ENCODE results near the gene FOXR1.
A peak's percentile ranks its signal among the peaks of the same experiment; 100 is the strongest.

The FOXR1 gene

DNA sequence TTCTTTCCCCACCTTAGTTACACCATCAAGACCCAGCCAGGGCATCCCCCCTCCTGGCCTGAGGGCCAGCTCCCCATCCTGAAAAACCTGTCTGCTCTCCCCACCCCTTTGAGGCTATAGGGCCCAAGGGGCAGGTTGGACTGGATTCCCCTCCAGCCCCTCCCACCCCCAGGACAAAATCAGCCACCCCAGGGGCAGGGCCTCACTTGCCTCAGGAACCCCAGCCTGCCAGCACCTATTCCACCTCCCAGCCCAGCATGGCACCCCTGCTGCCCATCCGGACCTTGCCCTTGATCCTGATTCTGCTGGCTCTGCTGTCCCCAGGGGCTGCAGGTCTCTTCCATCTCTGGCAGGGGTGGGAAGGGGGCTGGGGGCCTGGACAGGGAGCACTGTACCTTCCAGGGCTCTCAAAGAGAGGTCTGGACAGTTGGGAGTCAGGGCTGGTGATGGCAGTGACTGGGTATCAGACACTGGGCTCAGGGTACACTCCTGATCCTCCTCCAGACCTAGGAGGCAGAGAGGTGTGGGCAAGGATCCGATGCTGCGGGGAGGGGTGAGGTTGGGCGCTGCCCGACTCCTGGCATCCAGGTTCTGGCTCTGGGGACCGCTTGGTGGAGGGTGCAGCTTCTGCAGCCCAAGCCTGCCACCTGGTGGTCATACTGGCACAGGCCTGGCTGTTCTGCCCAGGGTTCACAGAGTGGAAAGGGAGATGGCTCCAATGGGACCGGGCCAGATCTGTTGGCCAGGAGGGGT, 15.3 kb upstream of the FOXR1 start, which contains the start of gene UPK2:
Gene UPK2 (plus strand): TSS at position 205 of the 753 bp plus-strand sequence. CDS start 53 bp downstream, at position 258.
- Histone ChIP-seq H3K36me3 (ENCODE audit: control insufficient read depth, insufficient read depth, low read length) (no peaks in the 10 kb centered on the region), H3K18ac (ENCODE audit: low read length) (no peak within 1 kb of the TSS), H3K4me2 (ENCODE audit: low read length) (no peak within 1 kb of the TSS), H3K4me3 (ENCODE audit: low read length) (no peak within 1 kb of the TSS), H2BK5ac (ENCODE audit: low read length) (no peak within 1 kb of the TSS), H4K5ac (ENCODE audit: low read length) (no peak within 1 kb of the TSS), H3K9ac (ENCODE audit: low read length) (no peak within 1 kb of the TSS), H3K27ac (ENCODE audit: low read depth, low read length) (no peak within 1 kb of the TSS), H2AK5ac (ENCODE audit: low read length) (no peak within 1 kb of the TSS), H3K4me1 (ENCODE audit: control insufficient read depth, low read depth, low read length) (no peaks in the 10 kb centered on the region), H3K4ac (ENCODE audit: low read depth, low read length) (no peak within 1 kb of the TSS), H4K8ac (ENCODE audit: low read depth, low read length) (no peak within 1 kb of the TSS), H2BK15ac (replicated peaks; ENCODE audit: low read depth) (no peak within 1 kb of the TSS), H3K79me1 (ENCODE audit: low read length) (no peaks in the 10 kb centered on the region), H3K23ac (ENCODE audit: low read length) (no peak within 1 kb of the TSS), H3K79me2 (ENCODE audit: control insufficient read depth, insufficient read depth, low read length) (no peaks in the 10 kb centered on the region), H3K56ac (ENCODE audit: low read length) (peak within 1 kb of the TSS; percentile 12), H2BK120ac (ENCODE audit: low read depth, low read length) (no peak within 1 kb of the TSS), H3K27me3 (ENCODE audit: insufficient read depth, low read length, poor library complexity) (no peaks in the 10 kb centered on the region)
- no CpG with 5 or more reads among the region's 7 CpGs for WGBS (ENCODE audit: extremely low coverage, insufficient coverage, low lambda C conversion rate)
- peak; percentile 86 for DNase-seq

DNA sequence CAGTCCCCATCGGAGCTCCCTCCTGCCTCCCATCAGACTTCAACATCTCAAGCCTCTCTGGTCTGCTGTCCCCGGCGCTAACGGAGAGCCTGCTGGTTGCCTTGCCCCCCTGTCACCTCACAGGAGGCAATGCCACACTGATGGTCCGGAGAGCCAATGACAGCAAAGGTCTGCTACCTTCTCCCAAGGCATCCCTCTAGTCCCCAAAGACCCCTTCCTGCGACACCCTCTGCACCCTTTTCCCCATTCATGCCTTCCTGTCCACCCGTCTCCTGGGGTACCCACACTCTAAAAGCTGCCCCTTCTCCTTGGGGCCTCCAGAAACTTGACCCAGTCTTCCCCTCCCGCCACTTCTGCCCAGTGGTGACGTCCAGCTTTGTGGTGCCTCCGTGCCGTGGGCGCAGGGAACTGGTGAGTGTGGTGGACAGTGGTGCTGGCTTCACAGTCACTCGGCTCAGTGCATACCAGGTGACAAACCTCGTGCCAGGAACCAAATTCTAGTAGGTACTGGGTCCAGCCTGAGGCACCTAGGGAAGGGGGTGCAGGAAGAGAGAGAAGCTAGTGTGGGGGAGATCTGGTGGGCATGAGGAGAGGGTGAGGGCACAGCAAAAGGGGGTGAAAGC, 14.6 kb upstream of the FOXR1 start:
- WGBS (ENCODE audit: extremely low coverage, insufficient coverage, low lambda C conversion rate), result no CpG with 5 or more reads among the region's 14 CpGs
- Histone ChIP-seq H3K27ac (ENCODE audit: low read depth, low read length) (no peak overlapping the region), H4K5ac (ENCODE audit: low read length) (no peak overlapping the region), H3K4me1 (ENCODE audit: control insufficient read depth, low read depth, low read length) (no peaks in the 10 kb centered on the region), H2BK15ac (replicated peaks; ENCODE audit: low read depth) (no peak overlapping the region), H3K18ac (ENCODE audit: low read length) (no peak overlapping the region), H3K56ac (ENCODE audit: low read length) (peak overlapping the region; percentile 12), H3K4me2 (ENCODE audit: low read length) (no peak overlapping the region), H3K79me2 (ENCODE audit: control insufficient read depth, insufficient read depth, low read length) (no peaks in the 10 kb centered on the region), H3K4ac (ENCODE audit: low read depth, low read length) (no peak overlapping the region), H2AK5ac (ENCODE audit: low read length) (no peak overlapping the region), H2BK120ac (ENCODE audit: low read depth, low read length) (no peak overlapping the region), H2BK5ac (ENCODE audit: low read length) (no peak overlapping the region), H3K23ac (ENCODE audit: low read length) (no peak overlapping the region), H3K4me3 (ENCODE audit: low read length) (no peak overlapping the region), H4K8ac (ENCODE audit: low read depth, low read length) (no peak overlapping the region), H3K9ac (ENCODE audit: low read length) (no peak overlapping the region), H3K36me3 (ENCODE audit: control insufficient read depth, insufficient read depth, low read length) (no peaks in the 10 kb centered on the region), H3K79me1 (ENCODE audit: low read length) (no peaks in the 10 kb centered on the region), H3K27me3 (ENCODE audit: insufficient read depth, low read length, poor library complexity) (no peaks in the 10 kb centered on the region)
- no peak for DNase-seq

DNA sequence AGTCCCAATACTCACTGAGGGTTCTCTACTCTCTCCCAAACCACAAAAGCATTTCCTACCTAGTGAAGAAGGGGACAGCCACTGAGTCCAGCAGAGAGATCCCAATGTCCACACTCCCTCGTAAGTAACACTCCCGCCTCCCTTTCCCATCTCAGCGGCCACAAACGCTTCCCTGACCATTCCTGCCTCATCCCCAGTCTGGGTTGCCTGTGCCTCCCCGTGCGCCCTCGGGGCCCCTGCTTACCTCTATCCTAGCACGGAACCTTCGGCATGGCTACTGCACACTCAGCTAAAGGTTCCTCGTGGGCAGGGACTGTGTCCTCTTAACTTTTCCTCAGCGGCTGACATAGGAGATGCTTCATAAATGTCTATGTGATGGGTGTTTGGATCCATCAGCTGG, 14.0 kb upstream of the FOXR1 start:
- no peak overlapping the region for H3K56ac ChIP-seq (ENCODE audit: low read length)
- WGBS (ENCODE audit: extremely low coverage, insufficient coverage, low lambda C conversion rate), result no CpG with 5 or more reads among the region's 11 CpGs

DNA sequence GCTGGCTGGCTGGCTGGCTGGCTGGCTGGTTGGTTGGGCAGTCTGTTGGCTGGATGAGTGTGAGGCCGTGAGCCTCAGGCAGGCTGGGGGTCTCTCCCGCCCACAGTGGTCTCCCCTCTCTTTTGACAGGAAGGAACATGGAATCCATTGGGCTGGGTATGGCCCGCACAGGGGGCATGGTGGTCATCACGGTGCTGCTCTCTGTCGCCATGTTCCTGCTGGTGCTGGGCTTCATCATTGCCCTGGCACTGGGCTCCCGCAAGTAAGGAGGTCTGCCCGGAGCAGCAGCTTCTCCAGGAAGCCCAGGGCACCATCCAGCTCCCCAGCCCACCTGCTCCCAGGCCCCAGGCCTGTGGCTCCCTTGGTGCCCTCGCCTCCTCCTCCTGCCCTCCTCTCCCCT, 13.6 kb upstream of the FOXR1 start:
- Histone ChIP-seq H2BK15ac (replicated peaks; ENCODE audit: low read depth) (no peak overlapping the region), H3K9ac (ENCODE audit: low read length) (no peak overlapping the region), H3K79me1 (ENCODE audit: low read length) (no peaks in the 10 kb centered on the region), H3K4ac (ENCODE audit: low read depth, low read length) (no peak overlapping the region), H4K5ac (ENCODE audit: low read length) (no peak overlapping the region), H4K8ac (ENCODE audit: low read depth, low read length) (no peak overlapping the region), H2BK120ac (ENCODE audit: low read depth, low read length) (no peak overlapping the region), H3K27ac (ENCODE audit: low read depth, low read length) (no peak overlapping the region), H3K23ac (ENCODE audit: low read length) (no peak overlapping the region), H3K36me3 (ENCODE audit: control insufficient read depth, insufficient read depth, low read length) (no peaks in the 10 kb centered on the region), H3K4me1 (ENCODE audit: control insufficient read depth, low read depth, low read length) (no peaks in the 10 kb centered on the region), H3K79me2 (ENCODE audit: control insufficient read depth, insufficient read depth, low read length) (no peaks in the 10 kb centered on the region), H3K4me2 (ENCODE audit: low read length) (no peak overlapping the region), H2AK5ac (ENCODE audit: low read length) (no peak overlapping the region), H3K4me3 (ENCODE audit: low read length) (no peak overlapping the region), H3K56ac (ENCODE audit: low read length) (no peak overlapping the region), H3K27me3 (ENCODE audit: insufficient read depth, low read length, poor library complexity) (no peaks in the 10 kb centered on the region), H3K18ac (ENCODE audit: low read length) (no peak overlapping the region), H2BK5ac (ENCODE audit: low read length) (no peak overlapping the region)
- no peak for DNase-seq
- WGBS (ENCODE audit: extremely low coverage, insufficient coverage, low lambda C conversion rate), result no CpG with 5 or more reads among the region's 8 CpGs

More for the DNA sequence above, 14.0 kb upstream of the FOXR1 start:
- no peaks in the 10 kb centered on the region for H3K79me2 ChIP-seq (ENCODE audit: control insufficient read depth, insufficient read depth, low read length)
- no peaks in the 10 kb centered on the region for H3K27me3 ChIP-seq (ENCODE audit: insufficient read depth, low read length, poor library complexity)
- H3K4me1 ChIP-seq (ENCODE audit: control insufficient read depth, low read depth, low read length), result no peaks in the 10 kb centered on the region
- no peak overlapping the region for H2BK15ac ChIP-seq (replicated peaks; ENCODE audit: low read depth)
- H3K4ac ChIP-seq (ENCODE audit: low read depth, low read length), result no peak overlapping the region
- no peak for DNase-seq
- H3K36me3 ChIP-seq (ENCODE audit: control insufficient read depth, insufficient read depth, low read length), result no peaks in the 10 kb centered on the region
- no peak overlapping the region for H2AK5ac ChIP-seq (ENCODE audit: low read length)
- no peak overlapping the region for H3K9ac ChIP-seq (ENCODE audit: low read length)
- H3K27ac ChIP-seq (ENCODE audit: low read depth, low read length), result no peak overlapping the region
- H2BK120ac ChIP-seq (ENCODE audit: low read depth, low read length), result no peak overlapping the region
- H2BK5ac ChIP-seq (ENCODE audit: low read length), result no peak overlapping the region
- no peak overlapping the region for H3K23ac ChIP-seq (ENCODE audit: low read length)
- H4K5ac ChIP-seq (ENCODE audit: low read length), result no peak overlapping the region
- no peak overlapping the region for H3K18ac ChIP-seq (ENCODE audit: low read length)
- H3K4me2 ChIP-seq (ENCODE audit: low read length), result no peak overlapping the region
- H3K79me1 ChIP-seq (ENCODE audit: low read length), result no peaks in the 10 kb centered on the region
- no peak overlapping the region for H3K4me3 ChIP-seq (ENCODE audit: low read length)
- H4K8ac ChIP-seq (ENCODE audit: low read depth, low read length), result no peak overlapping the region

DNA sequence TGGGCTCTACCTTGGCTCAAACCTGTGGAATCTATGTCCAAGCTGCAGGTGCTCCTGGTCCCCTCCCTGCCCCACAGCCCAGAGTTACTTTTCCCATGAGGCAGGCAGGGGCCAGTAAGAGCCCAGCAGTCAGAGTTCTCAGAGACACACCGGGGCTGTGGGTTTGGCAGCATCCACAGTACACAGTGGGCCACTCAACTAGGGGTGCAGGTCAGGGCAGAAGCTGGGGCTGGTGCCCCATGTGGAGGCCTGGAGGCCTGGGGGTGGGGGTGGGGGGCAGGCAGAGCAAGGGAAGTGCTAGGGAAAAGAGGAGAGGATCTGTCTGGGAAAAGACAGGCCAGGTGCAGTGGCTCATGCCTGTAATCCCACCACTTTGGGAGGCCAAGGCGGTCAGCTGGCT, 13.0 kb upstream of the FOXR1 start:
- Histone ChIP-seq H3K18ac (ENCODE audit: low read length) (no peak overlapping the region), H3K27me3 (ENCODE audit: insufficient read depth, low read length, poor library complexity) (no peaks in the 10 kb centered on the region), H2BK120ac (ENCODE audit: low read depth, low read length) (no peak overlapping the region), H3K79me1 (ENCODE audit: low read length) (no peaks in the 10 kb centered on the region), H3K4me3 (ENCODE audit: low read length) (no peak overlapping the region), H3K23ac (ENCODE audit: low read length) (no peak overlapping the region), H3K27ac (ENCODE audit: low read depth, low read length) (no peak overlapping the region), H2BK5ac (ENCODE audit: low read length) (no peak overlapping the region), H3K4me2 (ENCODE audit: low read length) (no peak overlapping the region), H3K4ac (ENCODE audit: low read depth, low read length) (no peak overlapping the region), H3K56ac (ENCODE audit: low read length) (no peak overlapping the region), H3K36me3 (ENCODE audit: control insufficient read depth, insufficient read depth, low read length) (no peaks in the 10 kb centered on the region), H3K9ac (ENCODE audit: low read length) (no peak overlapping the region), H3K4me1 (ENCODE audit: control insufficient read depth, low read depth, low read length) (no peaks in the 10 kb centered on the region), H4K5ac (ENCODE audit: low read length) (no peak overlapping the region), H3K79me2 (ENCODE audit: control insufficient read depth, insufficient read depth, low read length) (no peaks in the 10 kb centered on the region), H2AK5ac (ENCODE audit: low read length) (no peak overlapping the region), H2BK15ac (replicated peaks; ENCODE audit: low read depth) (no peak overlapping the region), H4K8ac (ENCODE audit: low read depth, low read length) (no peak overlapping the region)
- WGBS (ENCODE audit: extremely low coverage, insufficient coverage, low lambda C conversion rate), result no CpG with 5 or more reads among the region's 2 CpGs
- no peak for DNase-seq

All from mesendoderm (in vitro differentiated cells).